Mesothelial cell of epicardium (in vitro differentiated cells): ENCODE data around the gene CALB2. TPM values are rescaled to one million over a fixed set of nuclear protein-coding genes. Genes with fewer than 3 reads are reported as not detected.

Experiments used
- DNase-seq, 2 experiments: peaks; one replicate each; pipeline ENCODE4 v3.0.0; 2021; ENCODE audit warnings: low spot score in 2 of 2; ENCODE audit not compliant: unreplicated experiment in 2 of 2
- H3K27ac Mint-ChIP-seq: 2 replicates; pipeline ENCODE4 v1.8.0; 2021; ENCODE audit warnings: mixed read lengths
- H3K27me3 Mint-ChIP-seq: 2 replicates; pipeline ENCODE4 v1.8.0; 2021; ENCODE audit warnings: low read depth, mixed read lengths
- H3K36me3 Mint-ChIP-seq: 2 replicates; pipeline ENCODE4 v1.8.0; 2021; ENCODE audit warnings: mixed read lengths
- H3K4me1 Mint-ChIP-seq: 2 replicates; pipeline ENCODE4 v1.8.0; 2021; ENCODE audit warnings: mixed read lengths
- H3K4me3 Mint-ChIP-seq: 2 replicates; pipeline ENCODE4 v1.8.0; 2021; ENCODE audit warnings: mild to moderate bottlenecking, moderate library complexity, mixed read lengths
- H3K9me3 Mint-ChIP-seq: 2 replicates; pipeline ENCODE4 v1.8.0; 2021; ENCODE audit warnings: mixed read lengths
- total RNA-seq: library from RNA; stranded (reverse); gene quantifications from 3 replicates; pipeline ENCODE4 v1.2.1, GENCODE V29; 2021
- TF ChIP-seq, protein P1 (sequence below): fragments of 200-600 bp; sonication (generic); IDR thresholded peaks from one replicate; pipeline ENCODE4 v1.5.0; 2021; ENCODE audit warnings: antibody characterized with exemption; ENCODE audit not compliant: unreplicated experiment

The CALB2 gene
- total RNA-seq, 1 donor from 2014 or later = 0.22 TPM

DNA sequence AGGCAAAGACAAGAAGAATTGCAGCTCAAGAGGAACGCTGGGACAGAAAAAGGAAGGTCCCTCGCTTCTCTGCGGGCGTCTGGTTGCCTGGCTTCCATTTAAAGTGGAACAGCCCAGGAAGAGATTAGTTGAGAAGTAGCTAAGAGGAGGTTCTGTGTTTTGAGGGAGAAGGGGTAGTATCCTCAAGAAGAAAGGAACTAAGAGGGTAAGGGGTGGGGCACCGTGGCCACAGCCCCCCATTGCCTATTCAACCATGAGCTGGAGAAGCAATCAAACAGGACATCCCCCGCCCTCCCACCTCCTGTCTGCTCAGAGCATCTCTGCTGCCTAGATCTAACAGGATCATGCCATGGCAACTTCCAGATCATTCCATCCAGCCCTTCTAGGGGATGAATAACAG, 18.1 kb upstream of the CALB2 start:
- Mint-ChIP-seq H3K4me3 (no peak overlapping the region), H3K27ac (no peak overlapping the region), H3K27me3 (peaks cover 29% of the 10 kb centered on the region), H3K4me1 (no peaks in the 10 kb centered on the region), H3K9me3 (peaks cover 6% of the 10 kb centered on the region), H3K36me3 (no peaks in the 10 kb centered on the region)
- TF ChIP-seq, protein P1, sequence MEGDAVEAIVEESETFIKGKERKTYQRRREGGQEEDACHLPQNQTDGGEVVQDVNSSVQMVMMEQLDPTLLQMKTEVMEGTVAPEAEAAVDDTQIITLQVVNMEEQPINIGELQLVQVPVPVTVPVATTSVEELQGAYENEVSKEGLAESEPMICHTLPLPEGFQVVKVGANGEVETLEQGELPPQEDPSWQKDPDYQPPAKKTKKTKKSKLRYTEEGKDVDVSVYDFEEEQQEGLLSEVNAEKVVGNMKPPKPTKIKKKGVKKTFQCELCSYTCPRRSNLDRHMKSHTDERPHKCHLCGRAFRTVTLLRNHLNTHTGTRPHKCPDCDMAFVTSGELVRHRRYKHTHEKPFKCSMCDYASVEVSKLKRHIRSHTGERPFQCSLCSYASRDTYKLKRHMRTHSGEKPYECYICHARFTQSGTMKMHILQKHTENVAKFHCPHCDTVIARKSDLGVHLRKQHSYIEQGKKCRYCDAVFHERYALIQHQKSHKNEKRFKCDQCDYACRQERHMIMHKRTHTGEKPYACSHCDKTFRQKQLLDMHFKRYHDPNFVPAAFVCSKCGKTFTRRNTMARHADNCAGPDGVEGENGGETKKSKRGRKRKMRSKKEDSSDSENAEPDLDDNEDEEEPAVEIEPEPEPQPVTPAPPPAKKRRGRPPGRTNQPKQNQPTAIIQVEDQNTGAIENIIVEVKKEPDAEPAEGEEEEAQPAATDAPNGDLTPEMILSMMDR = no peak
- no peak for DNase-seq

DNA sequence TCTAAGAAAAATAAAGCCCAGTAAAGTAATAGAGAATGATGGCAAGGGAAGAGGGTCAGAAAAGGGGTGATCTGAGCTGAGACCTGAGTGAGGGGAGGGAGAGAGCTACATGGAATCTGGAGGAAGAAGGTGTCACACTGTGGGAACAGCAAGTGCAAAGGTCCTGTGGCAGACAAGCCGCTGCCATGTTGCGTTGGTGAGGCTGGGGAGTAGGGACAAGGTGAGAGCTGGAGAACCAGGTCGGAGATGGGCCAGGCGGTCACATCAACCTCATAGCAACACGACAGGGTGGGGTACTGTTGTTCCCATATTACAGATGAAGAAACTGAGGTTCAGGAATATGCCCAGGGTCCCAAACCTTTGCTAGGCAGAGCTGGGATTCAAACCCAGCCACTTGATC, 16.6 kb upstream of the CALB2 start:
- Mint-ChIP-seq H3K4me1 (no peaks in the 10 kb centered on the region), H3K27ac (no peak overlapping the region), H3K36me3 (no peaks in the 10 kb centered on the region), H3K27me3 (peaks cover 21% of the 10 kb centered on the region), H3K4me3 (no peak overlapping the region), H3K9me3 (no peaks in the 10 kb centered on the region)
- DNase-seq = no peak
- TF ChIP-seq, protein P1 = no peak

DNA sequence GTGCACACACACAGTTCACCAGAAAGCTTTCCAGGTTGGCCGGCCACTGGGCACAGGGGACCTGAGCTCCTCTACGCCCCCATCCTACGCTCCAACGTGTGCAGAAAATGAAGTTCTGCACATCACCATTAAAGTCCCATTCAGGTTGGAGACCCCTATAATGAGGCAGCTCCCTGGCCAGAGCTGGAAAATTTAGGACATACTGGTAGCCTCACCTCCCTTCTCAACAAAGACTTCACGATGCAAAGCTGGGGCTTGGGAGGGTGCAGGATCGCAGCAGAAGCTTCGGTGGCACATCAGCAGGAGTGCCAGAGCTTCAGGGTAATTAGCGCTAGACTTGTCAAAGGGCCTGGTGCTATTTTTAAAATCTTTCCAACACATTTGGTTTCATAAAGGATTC, 15.4 kb upstream of the CALB2 start:
- Mint-ChIP-seq H3K4me3 (no peak overlapping the region), H3K36me3 (no peaks in the 10 kb centered on the region), H3K4me1 (no peaks in the 10 kb centered on the region), H3K27ac (no peak overlapping the region), H3K9me3 (no peaks in the 10 kb centered on the region), H3K27me3 (peaks cover 27% of the 10 kb centered on the region)
- DNase-seq = no peak
- TF ChIP-seq, protein P1 = no peak

DNA sequence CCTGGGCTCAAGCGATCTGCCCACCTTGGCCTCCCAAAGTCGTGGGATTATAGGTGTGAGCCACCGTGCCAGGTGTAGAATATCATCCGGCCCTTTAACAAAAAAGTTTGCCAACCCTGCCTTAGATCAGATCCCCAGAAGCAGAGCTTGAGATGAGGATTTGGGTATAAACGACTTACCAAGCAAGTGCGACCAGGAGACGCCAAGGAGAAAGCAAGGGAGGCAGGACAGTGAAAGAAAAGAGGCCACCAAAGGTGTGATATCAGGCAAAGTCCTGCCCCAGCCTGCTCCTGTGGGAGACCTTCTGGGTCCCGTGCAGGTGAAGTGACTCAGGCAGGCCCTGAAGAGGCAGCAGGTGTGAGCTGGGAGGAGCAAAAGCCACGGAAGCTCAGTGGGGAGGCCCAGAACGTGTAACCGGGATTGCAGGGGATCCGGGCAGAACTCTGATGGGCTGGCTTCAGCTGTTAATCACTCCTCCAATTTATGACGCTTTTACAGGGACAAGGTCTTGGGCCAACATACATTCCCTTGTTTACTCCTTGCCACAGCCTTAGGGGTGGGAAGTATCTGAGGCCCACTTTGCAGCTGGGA, 14.1 kb upstream of the CALB2 start:
- H3K27ac Mint-ChIP-seq = no peak overlapping the region
- DNase-seq = no peak
- no peak overlapping the region for H3K4me3 Mint-ChIP-seq
- no peaks in the 10 kb centered on the region for H3K36me3 Mint-ChIP-seq
- H3K4me1 Mint-ChIP-seq = no peaks in the 10 kb centered on the region
- peaks cover 28% of the 10 kb centered on the region for H3K27me3 Mint-ChIP-seq
- TF ChIP-seq, protein P1 = no peak
- H3K9me3 Mint-ChIP-seq = no peaks in the 10 kb centered on the region

DNA sequence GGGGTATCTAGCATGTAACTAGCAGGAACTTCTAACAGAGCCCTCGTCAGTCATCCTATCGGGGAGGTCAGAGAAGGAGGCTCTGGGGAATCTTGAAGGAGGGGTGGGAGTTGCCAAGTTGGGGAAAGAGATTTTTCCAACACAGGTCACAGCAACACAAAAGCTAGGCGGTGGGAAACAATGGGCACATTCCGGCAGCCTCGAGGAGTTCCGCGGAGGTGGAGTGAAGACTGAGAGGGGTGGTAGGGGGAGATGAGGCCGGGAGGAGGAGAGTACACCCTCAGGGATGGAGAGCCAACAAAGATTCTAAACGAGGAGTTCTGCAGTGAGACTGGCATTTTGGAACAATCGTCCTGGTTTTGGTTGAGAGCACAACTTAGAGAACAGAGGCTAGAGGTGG, 13.5 kb upstream of the CALB2 start:
- TF ChIP-seq, protein P1 = no peak
- no peaks in the 10 kb centered on the region for H3K36me3 Mint-ChIP-seq

DNA sequence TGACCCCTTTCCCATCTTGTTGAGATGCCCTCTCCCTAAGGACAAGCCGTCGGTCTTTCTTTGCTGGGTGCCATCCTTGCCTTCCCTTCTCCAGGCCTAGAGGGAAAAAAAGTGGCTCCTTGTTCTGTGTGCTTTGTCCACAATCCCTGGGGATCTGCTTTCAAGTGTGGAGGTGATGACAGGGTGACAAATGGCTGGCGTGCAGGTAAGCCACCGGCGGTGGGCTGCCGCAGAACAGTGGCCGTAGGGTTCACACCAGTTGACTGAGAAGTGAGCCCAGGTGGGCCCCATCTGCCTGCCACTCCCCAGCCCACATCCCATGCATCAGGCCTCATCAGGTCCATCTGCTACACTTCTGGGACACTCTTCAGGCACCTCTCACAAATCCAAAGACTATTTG, 11.4 kb upstream of the CALB2 start:
- Mint-ChIP-seq H3K4me3 (no peak overlapping the region), H3K4me1 (no peaks in the 10 kb centered on the region), H3K27ac (no peak overlapping the region), H3K27me3 (peaks cover 20% of the 10 kb centered on the region), H3K36me3 (no peaks in the 10 kb centered on the region), H3K9me3 (no peaks in the 10 kb centered on the region)
- TF ChIP-seq, protein P1 = no peak
- DNase-seq = no peak

More for the DNA sequence above, 13.5 kb upstream of the CALB2 start:
- no peak for DNase-seq
- no peak overlapping the region for H3K4me3 Mint-ChIP-seq
- peaks cover 26% of the 10 kb centered on the region for H3K27me3 Mint-ChIP-seq
- no peaks in the 10 kb centered on the region for H3K9me3 Mint-ChIP-seq
- H3K27ac Mint-ChIP-seq = no peak overlapping the region
- H3K4me1 Mint-ChIP-seq = no peaks in the 10 kb centered on the region
